Testis (tissue), 2 donors: ENCODE results near the gene KLF8.

Source experiments
- POLR2A ChIP-seq: fragments of 450-650 bp; IDR thresholded peaks from one replicate; pipeline ENCODE4 v1.6.1; 2017; ENCODE audit warnings: antibody characterized with exemption, mild to moderate bottlenecking, moderate library complexity
- TF ChIP-seq, protein P1 (sequence below), 3 experiments: fragments of 450-650 bp in 2 of 3; fragments of 200-600 bp in 1 of 3; sonication (generic) in 1 of 3; IDR thresholded peaks; one replicate each; pipeline ENCODE4 v1.5.1; 2016 to 2019; ENCODE audit warnings: antibody characterized with exemption in 3 of 3, mild to moderate bottlenecking in 2 of 3, moderate library complexity in 1 of 3

DNA sequence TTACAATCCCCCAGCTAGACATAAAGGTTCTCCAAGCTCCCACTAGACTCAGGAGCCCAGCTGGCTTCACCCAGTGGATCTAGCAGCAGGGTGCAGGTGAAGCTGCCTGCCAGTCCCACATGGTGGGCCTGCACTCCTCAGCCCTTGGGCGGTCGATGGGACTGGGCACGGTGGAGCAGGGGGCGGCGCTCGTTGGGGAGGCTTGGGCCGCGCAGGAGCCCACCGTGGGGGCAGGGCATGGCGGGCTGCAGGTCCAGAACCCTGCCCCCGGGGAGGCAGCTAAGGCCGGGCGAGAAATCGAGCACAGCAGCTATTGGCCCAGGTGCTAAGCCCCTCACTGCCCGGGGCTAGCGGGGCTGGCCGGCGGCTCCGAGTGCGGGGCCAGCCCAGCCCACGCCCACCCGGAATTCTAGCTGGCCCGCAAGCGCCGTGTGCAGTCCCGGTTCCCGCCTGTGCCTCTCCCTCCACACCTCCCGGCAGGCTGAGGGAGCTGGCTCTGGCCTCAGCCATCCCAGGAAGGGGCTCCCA is 9.6 kb upstream of the KLF8 start:
- TF ChIP-seq, protein P1, sequence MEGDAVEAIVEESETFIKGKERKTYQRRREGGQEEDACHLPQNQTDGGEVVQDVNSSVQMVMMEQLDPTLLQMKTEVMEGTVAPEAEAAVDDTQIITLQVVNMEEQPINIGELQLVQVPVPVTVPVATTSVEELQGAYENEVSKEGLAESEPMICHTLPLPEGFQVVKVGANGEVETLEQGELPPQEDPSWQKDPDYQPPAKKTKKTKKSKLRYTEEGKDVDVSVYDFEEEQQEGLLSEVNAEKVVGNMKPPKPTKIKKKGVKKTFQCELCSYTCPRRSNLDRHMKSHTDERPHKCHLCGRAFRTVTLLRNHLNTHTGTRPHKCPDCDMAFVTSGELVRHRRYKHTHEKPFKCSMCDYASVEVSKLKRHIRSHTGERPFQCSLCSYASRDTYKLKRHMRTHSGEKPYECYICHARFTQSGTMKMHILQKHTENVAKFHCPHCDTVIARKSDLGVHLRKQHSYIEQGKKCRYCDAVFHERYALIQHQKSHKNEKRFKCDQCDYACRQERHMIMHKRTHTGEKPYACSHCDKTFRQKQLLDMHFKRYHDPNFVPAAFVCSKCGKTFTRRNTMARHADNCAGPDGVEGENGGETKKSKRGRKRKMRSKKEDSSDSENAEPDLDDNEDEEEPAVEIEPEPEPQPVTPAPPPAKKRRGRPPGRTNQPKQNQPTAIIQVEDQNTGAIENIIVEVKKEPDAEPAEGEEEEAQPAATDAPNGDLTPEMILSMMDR (IDR thresholded peaks at IDR 0.05) = no peak
- TF ChIP-seq POLR2A = no peak
